Measurements from ENCODE around the gene RPS13. TPM values are rescaled to one million over a fixed set of nuclear protein-coding genes. Genes with fewer than 3 reads are reported as not detected.
A peak's percentile ranks its signal among the peaks of the same experiment; 100 is the strongest.
"Not testable (repeated sequence)": the region's sequence is repeated elsewhere in the genome, so short reads cannot be mapped to it uniquely, and the experiment has no call there.

The RPS13 gene
- total RNA-seq, 1 experiment from 2014 or later: 1,349 TPM

GRCh38 chr11:17063171-17064002 lies 14.1 kb downstream of the RPS13 start:
- Mint-ChIP-seq H3K27me3 (ENCODE audit: insufficient read depth, unreplicated experiment) (no peaks in the 10 kb centered on the region), H3K4me1 (ENCODE audit: low read depth, unreplicated experiment) (no peaks in the 10 kb centered on the region), H3K9me3 (ENCODE audit: unreplicated experiment) (peaks cover 25% of the 10 kb centered on the region), H3K27ac (ENCODE audit: unreplicated experiment) (no peak overlapping the region), H3K4me3 (ENCODE audit: unreplicated experiment) (no peak overlapping the region), H3K36me3 (ENCODE audit: insufficient read depth, unreplicated experiment) (peaks cover 7% of the 10 kb centered on the region)
- CTCF ChIA-PET: interaction anchor here (0.9 to 2.6 kb wide), 16 partner anchors 14 to 243 kb away, joined by 3 to 44 read pairs (median 4); partner anchors contain the start of genes PLEKHA7 and RPS13
- Histone ChIP-seq H3K4me1 (no peaks in the 10 kb centered on the region), H3K36me3 (ENCODE audit: control insufficient read depth, insufficient read depth, low read length) (no peaks in the 10 kb centered on the region), H3K9me3 (0 out of 2 replicates have a peak, but pooled peaks cover 7% of the 10 kb centered on the region), H3K4me3 (ENCODE audit: low read depth, low read length) (no peak overlapping the region), H3K27me3 (replicated peaks; ENCODE audit: control insufficient read depth, insufficient read depth, low read length) (no peaks in the 10 kb centered on the region)
- DNase-seq: peak; percentile 79 to 88
- BruUV-seq (replicated peaks): no TSS peak
- POLR2A ChIA-PET: interaction anchor here (1.0 to 1.2 kb wide), 2 partner anchors 14 to 117 kb away, joined by 3 to 4 read pairs; partner anchors contain the start of gene RPS13
- peak; percentile 90 to 93 for TF ChIP-seq CTCF (IDR thresholded peaks at IDR 0.05; ENCODE audit: insufficient read depth in 1 of 2, low read depth in 1 of 2, low read length in 1 of 2, severe bottlenecking in 1 of 2, unreplicated experiment in 1 of 2)
- intact Hi-C loops (cut with micrococcal nuclease; ENCODE audit: unreplicated experiment): loop anchor here (1.0 to 2.0 kb wide), 6 partner anchors 27 to 279 kb away; no protein-coding TSS in a partner anchor

GRCh38 chr11:17051146-17051545 lies 26.3 kb downstream of the RPS13 start:
- DNase-seq; H3K4me3 Mint-ChIP-seq (ENCODE audit: unreplicated experiment); H3K27me3 Mint-ChIP-seq (ENCODE audit: insufficient read depth, unreplicated experiment); H3K27me3 ChIP-seq (replicated peaks; ENCODE audit: control insufficient read depth, insufficient read depth, low read length); BruUV-seq (replicated peaks); H3K36me3 ChIP-seq (ENCODE audit: control insufficient read depth, insufficient read depth, low read length); H3K4me3 ChIP-seq (ENCODE audit: low read depth, low read length); H3K27ac Mint-ChIP-seq (ENCODE audit: unreplicated experiment); H3K9me3 Mint-ChIP-seq (ENCODE audit: unreplicated experiment); intact Hi-C loops (cut with micrococcal nuclease; ENCODE audit: unreplicated experiment); POLR2A ChIA-PET; CTCF ChIA-PET; H3K9me3 ChIP-seq: not testable (repeated sequence)
- Mint-ChIP-seq H3K36me3 (ENCODE audit: insufficient read depth, unreplicated experiment) (peaks cover 20% of the 10 kb centered on the region), H3K4me1 (ENCODE audit: low read depth, unreplicated experiment) (peaks cover 16% of the 10 kb centered on the region)
- H3K4me1 ChIP-seq: peaks cover 27% of the 10 kb centered on the region

- H3K36me3 ChIP-seq (ENCODE audit: control insufficient read depth, insufficient read depth, low read length); H3K9me3 ChIP-seq; H3K4me3 ChIP-seq (ENCODE audit: low read depth, low read length); POLR2A ChIA-PET; H3K27me3 Mint-ChIP-seq (ENCODE audit: insufficient read depth, unreplicated experiment); BruUV-seq (replicated peaks); H3K27me3 ChIP-seq (replicated peaks; ENCODE audit: control insufficient read depth, insufficient read depth, low read length): not testable (repeated sequence)
- intact Hi-C loops (cut with micrococcal nuclease; ENCODE audit: unreplicated experiment): loop anchor here (1.0 to 5.0 kb wide), 3 partner anchors 29 to 101 kb away; partner anchors contain the start of gene RPS13
- Mint-ChIP-seq H3K4me1 (ENCODE audit: low read depth, unreplicated experiment) (peaks cover 30% of the 10 kb centered on the region), H3K36me3 (ENCODE audit: insufficient read depth, unreplicated experiment) (peaks cover 20% of the 10 kb centered on the region), H3K9me3 (ENCODE audit: unreplicated experiment) (peaks cover 11% of the 10 kb centered on the region), H3K27ac (ENCODE audit: unreplicated experiment) (peak overlapping the region; percentile 59), H3K4me3 (ENCODE audit: unreplicated experiment) (peak overlapping the region; percentile 54)
- CTCF ChIA-PET: interaction anchor here (1.2 kb wide), 1 partner anchor 39 kb away, joined by 4 read pairs; no protein-coding TSS in a partner anchor
- DNase-seq: peak; percentile 58 to 70
- H3K4me1 ChIP-seq: peaks cover 35% of the 10 kb centered on the region
Observed at GRCh38 chr11:17048491-17048890, 29.0 kb downstream of the RPS13 start.

- H3K27me3 Mint-ChIP-seq (ENCODE audit: insufficient read depth, unreplicated experiment): no peaks in the 10 kb centered on the region
- H3K27ac Mint-ChIP-seq (ENCODE audit: unreplicated experiment): peak overlapping the region; percentile 59
- DNase-seq: no peak
- H3K4me1 Mint-ChIP-seq (ENCODE audit: low read depth, unreplicated experiment): peaks cover 30% of the 10 kb centered on the region
- Histone ChIP-seq H3K9me3 (no peaks in the 10 kb centered on the region), H3K36me3 (ENCODE audit: control insufficient read depth, insufficient read depth, low read length) (no peaks in the 10 kb centered on the region), H3K4me3 (ENCODE audit: low read depth, low read length) (no peak overlapping the region), H3K4me1 (peaks cover 35% of the 10 kb centered on the region), H3K27me3 (replicated peaks; ENCODE audit: control insufficient read depth, insufficient read depth, low read length) (no peaks in the 10 kb centered on the region)
- TF ChIP-seq CTCF (IDR thresholded peaks at IDR 0.05; ENCODE audit: insufficient read depth in 1 of 2, low read depth in 1 of 2, low read length in 1 of 2, severe bottlenecking in 1 of 2, unreplicated experiment in 1 of 2): no peak
- intact Hi-C loops (cut with micrococcal nuclease; ENCODE audit: unreplicated experiment): loop anchor here (5.0 kb wide), 1 partner anchor 99 kb away; no protein-coding TSS in a partner anchor
- peaks cover 9% of the 10 kb centered on the region for H3K36me3 Mint-ChIP-seq (ENCODE audit: insufficient read depth, unreplicated experiment)
- peaks cover 11% of the 10 kb centered on the region for H3K9me3 Mint-ChIP-seq (ENCODE audit: unreplicated experiment)
- H3K4me3 Mint-ChIP-seq (ENCODE audit: unreplicated experiment): no peak overlapping the region
- CTCF ChIA-PET: no interaction called here
- POLR2A ChIA-PET: interaction anchor here (1.1 kb wide), 1 partner anchor 29 kb away, joined by 3 read pairs; no protein-coding TSS in a partner anchor
- no TSS peak for BruUV-seq (replicated peaks)
Observed at GRCh38 chr11:17046690-17047089, 30.8 kb downstream of the RPS13 start.

Data from Caco-2 (cell line).